CD14-positive monocyte (primary cell): ENCODE results near the gene C3orf33. TPM values are rescaled to one million over a fixed set of nuclear protein-coding genes. Genes with fewer than 3 reads are reported as not detected.

Experiments used
- DNase-seq, 3 donors: peaks; one replicate each; pipeline ENCODE4 v3.0.0-alpha.2; 2011 to 2022
- H2AFZ ChIP-seq: 2 replicates; pipeline ENCODE4 v1.6.0; 2012; ENCODE audit warnings: mild to moderate bottlenecking, low read depth, low read length, inconsistent platforms; ENCODE audit not compliant: insufficient read depth, poor library complexity, severe bottlenecking
- H3K27ac ChIP-seq, 2 donors: 1 replicate in 1 of 2; 2 replicates in 1 of 2; pipeline ENCODE4 v1.5.1; 2012 to 2013; ENCODE audit warnings: low read length in 2 of 2, control low read depth in 1 of 2, inconsistent platforms in 1 of 2, low read depth in 1 of 2, mild to moderate bottlenecking in 1 of 2
- H3K27me3 ChIP-seq, 2 donors: one replicate each; pipeline versions ENCODE4 v1.6.0 to v1.6.1; 2011 to 2013; ENCODE audit warnings: low read length in 2 of 2; ENCODE audit not compliant: control insufficient read depth in 2 of 2, insufficient read depth in 2 of 2
- H3K36me3 ChIP-seq, 2 donors: replicated peaks in 1 of 2; 1 replicate in 1 of 2; 2 replicates in 1 of 2; pipeline versions ENCODE4 v1.5.1 to v1.6.1; 2012 to 2013; ENCODE audit warnings: low read length in 2 of 2, control low read depth in 1 of 2, inconsistent platforms in 1 of 2, mild to moderate bottlenecking in 1 of 2; ENCODE audit not compliant: insufficient read depth in 2 of 2, control insufficient read depth in 1 of 2
- H3K4me1 ChIP-seq, 2 donors: 1 replicate in 1 of 2; 2 replicates in 1 of 2; pipeline versions ENCODE4 v1.5.1 to v1.6.1; 2012 to 2013; ENCODE audit warnings: low read length in 2 of 2, control low read depth in 1 of 2, inconsistent platforms in 1 of 2, mild to moderate bottlenecking in 1 of 2, moderate library complexity in 1 of 2; ENCODE audit not compliant: insufficient read depth in 2 of 2, control insufficient read depth in 1 of 2
- H3K4me2 ChIP-seq: replicated peaks from 2 replicates; pipeline ENCODE3; 2012; ENCODE audit warnings: low read length, moderate library complexity, mild to moderate bottlenecking; ENCODE audit not compliant: poor library complexity, severe bottlenecking; ENCODE audit errors: extremely low read depth
- H3K4me3 ChIP-seq, 3 experiments: fragments of 200-600 bp in 1 of 3; sonication (generic) in 1 of 3; replicated peaks in 1 of 3; 1 replicate in 2 of 3; 2 replicates in 1 of 3; pipeline ENCODE4 v1.5.1; 2011 to 2013; ENCODE audit warnings: low read length in 3 of 3, mild to moderate bottlenecking in 3 of 3, control low read depth in 2 of 3, low read depth in 2 of 3, inconsistent platforms in 1 of 3, moderate library complexity in 1 of 3
- H3K79me2 ChIP-seq: 2 replicates; pipeline ENCODE4 v1.6.0; 2012; ENCODE audit warnings: mild to moderate bottlenecking, control low read depth, inconsistent platforms, low read length, moderate library complexity; ENCODE audit not compliant: insufficient read depth
- H3K9ac ChIP-seq: 2 replicates; pipeline ENCODE4 v1.6.0; 2017; ENCODE audit warnings: low read length, mild to moderate bottlenecking; ENCODE audit not compliant: insufficient read depth, poor library complexity, severe bottlenecking
- H3K9me3 ChIP-seq, 2 donors: replicated peaks in 1 of 2; 1 replicate in 1 of 2; 2 replicates in 1 of 2; pipeline versions ENCODE4 v1.5.1 to v1.6.1; 2012 to 2013; ENCODE audit warnings: low read length in 2 of 2, control low read depth in 1 of 2; ENCODE audit not compliant: control insufficient read depth in 1 of 2, insufficient read depth in 1 of 2
- H4K20me1 ChIP-seq: 2 replicates; pipeline ENCODE4 v1.6.0; 2012; ENCODE audit warnings: mild to moderate bottlenecking, low read length, control low read depth, moderate library complexity; ENCODE audit not compliant: insufficient read depth
- H3K27ac Mint-ChIP-seq, 7 donors: one replicate each; pipeline ENCODE4 v1.8.0; 2020; ENCODE audit warnings: mild to moderate bottlenecking in 7 of 7, mixed read lengths in 7 of 7, moderate library complexity in 6 of 7, inconsistent platforms in 2 of 7
- H3K27me3 Mint-ChIP-seq, 3 donors: one replicate each; pipeline ENCODE4 v1.8.0; 2021 to 2022; ENCODE audit warnings: low read depth in 3 of 3, mild to moderate bottlenecking in 3 of 3, mixed read lengths in 3 of 3, moderate library complexity in 3 of 3, inconsistent platforms in 1 of 3
- H3K36me3 Mint-ChIP-seq, 2 donors: one replicate each; pipeline ENCODE4 v1.8.0; 2020; ENCODE audit warnings: mixed read lengths in 2 of 2, inconsistent platforms in 1 of 2, mild to moderate bottlenecking in 1 of 2
- H3K4me1 Mint-ChIP-seq: one replicate; pipeline ENCODE4 v1.8.0; 2020; ENCODE audit warnings: mild to moderate bottlenecking, mixed read lengths
- H3K4me3 Mint-ChIP-seq, 2 donors: one replicate each; pipeline ENCODE4 v1.8.0; 2020; ENCODE audit warnings: mild to moderate bottlenecking in 2 of 2, mixed read lengths in 2 of 2, moderate library complexity in 1 of 2
- H3K9me3 Mint-ChIP-seq, 7 donors: one replicate each; pipeline ENCODE4 v1.8.0; 2020 to 2022; ENCODE audit warnings: mixed read lengths in 7 of 7, mild to moderate bottlenecking in 6 of 7, moderate library complexity in 6 of 7, inconsistent platforms in 2 of 7
- CTCF ChIP-seq: fragments of 200-600 bp; IDR thresholded peaks from one replicate; pipeline ENCODE4 v1.8.0; 2022; ENCODE audit warnings: antibody characterized with exemption, mild to moderate bottlenecking
- WGBS: methylation state at CpG from one replicate; pipeline ENCODE4 v1.1.5; 2013; ENCODE audit warnings: missing lambda C conversion rate; ENCODE audit not compliant: insufficient coverage; 5-methylcytosine and 5-hydroxymethylcytosine counted together
- intact Hi-C, 2 donors: fragments of 100-400 bp; cut with micrococcal nuclease; formaldehyde crosslinking; loops; one replicate each; pipeline versions ENCODE4 v1.15.0 to v1.15.1; 2023
- polyA plus RNA-seq, 3 donors: library from polyadenylated mRNA; depleted of rRNA in 1 of 3; unstranded in 2 of 3; stranded (reverse) in 1 of 3; fragments of 300-500 nt in 2 of 3; fragments of >200 nt in 1 of 3; fragmentation: Illumina TruSeq in 2 of 3; gene quantifications; 1 replicate in 2 of 3; 2 replicates in 1 of 3; pipeline ENCODE4 v1.2.3, GENCODE V29; 2012 to 2021

C3orf33 gene
- polyA plus RNA-seq, 3 donors, result 0.34 to 0.97 (median 0.49) TPM

- no peaks in the 10 kb centered on the region for H3K79me2 ChIP-seq
- H3K27me3 ChIP-seq, result no peaks in the 10 kb centered on the region
- intact Hi-C loops, result no loop called here
- Mint-ChIP-seq H3K27ac (no peak overlapping the region), H3K4me1 (peaks cover 4% of the 10 kb centered on the region), H3K27me3 (no peaks in the 10 kb centered on the region), H3K4me3 (no peak overlapping the region), H3K9me3 (peaks cover 4 to 26% (median 23%) of the 10 kb centered on the region in 7 donors), H3K36me3 (peaks cover 0 to 11% of the 10 kb centered on the region in 2 donors)
- no peak overlapping the region for H3K27ac ChIP-seq
- no peaks in the 10 kb centered on the region for H4K20me1 ChIP-seq
- WGBS, result no CpG with 5 or more reads among the region's 1 CpG
- no peak for DNase-seq
- H3K9ac ChIP-seq, result no peak overlapping the region
- no peak overlapping the region for H2AFZ ChIP-seq
- H3K4me3 ChIP-seq, result no peak overlapping the region
- H3K36me3 ChIP-seq, result no peaks in the 10 kb centered on the region
- H3K9me3 ChIP-seq, result peaks cover 7 to 10% of the 10 kb centered on the region in 2 donors
- no peak for TF ChIP-seq CTCF
- H3K4me2 ChIP-seq, result no peak overlapping the region
- no peaks in the 10 kb centered on the region for H3K4me1 ChIP-seq
These were observed 23.6 kb downstream of the C3orf33 start for GRCh38 chr3:155782390-155782953.

GRCh38 chr3:155780291-155780690 lies 25.8 kb downstream of the C3orf33 start:
- Mint-ChIP-seq H3K4me1 (peaks cover under 1% of the 10 kb centered on the region), H3K36me3 (peaks cover 0 to 11% of the 10 kb centered on the region in 2 donors), H3K9me3 (peaks cover 4 to 26% (median 23%) of the 10 kb centered on the region in 7 donors), H3K27ac (no peak overlapping the region), H3K4me3 (no peak overlapping the region), H3K27me3 (no peaks in the 10 kb centered on the region)
- Histone ChIP-seq H3K79me2 (no peaks in the 10 kb centered on the region), H3K27ac (no peak overlapping the region), H3K4me3 (no peak overlapping the region), H3K4me2 (no peak overlapping the region), H3K36me3 (no peaks in the 10 kb centered on the region), H3K27me3 (no peaks in the 10 kb centered on the region), H4K20me1 (no peaks in the 10 kb centered on the region), H3K4me1 (no peaks in the 10 kb centered on the region), H3K9me3 (peaks cover 7 to 10% of the 10 kb centered on the region in 2 donors), H3K9ac (no peak overlapping the region), H2AFZ (no peak overlapping the region)
- DNase-seq, result no peak
- TF ChIP-seq CTCF, result no peak
- intact Hi-C loops, result no loop called here
